Measurements from ENCODE around the gene VWA8.

Gene VWA8

DNA sequence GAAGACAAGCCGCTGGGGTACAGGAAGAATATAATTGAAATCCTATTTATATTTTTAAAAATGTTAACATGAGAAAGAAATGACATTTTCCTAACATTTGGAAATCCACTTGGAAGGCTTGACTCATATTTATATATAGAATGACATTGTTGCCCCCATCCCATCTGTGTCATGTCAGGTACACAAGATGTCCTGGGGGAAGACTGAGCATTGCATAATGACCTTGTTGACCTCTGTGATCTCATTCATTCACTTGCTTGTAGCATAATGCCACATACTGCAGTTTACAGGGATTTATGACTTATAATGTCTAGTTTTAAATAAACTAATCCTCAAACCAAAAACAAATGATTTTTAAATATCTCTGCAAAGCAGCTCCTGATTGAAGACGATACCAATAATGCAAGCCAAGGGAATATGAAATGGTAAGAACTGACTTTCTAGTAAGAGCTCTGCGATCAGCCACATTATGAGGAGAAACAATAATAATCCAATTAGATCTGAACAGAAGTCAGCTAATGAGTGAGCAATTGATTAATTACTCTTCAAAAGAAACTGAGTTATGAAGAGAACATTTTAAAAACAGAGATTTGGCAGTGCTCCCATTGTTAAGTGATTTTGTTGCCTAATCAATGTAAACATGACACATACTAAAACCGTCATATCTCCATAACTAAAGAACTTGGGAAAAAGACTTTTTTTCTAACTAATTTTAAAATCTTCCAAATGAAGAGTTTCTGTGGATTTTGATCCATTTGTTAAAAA is 21.2 kb upstream of the VWA8 start:
- H3K4me3 ChIP-seq (ENCODE audit: low read depth, low read length): no peak overlapping the region
- DNase-seq (ENCODE audit: low read depth): no peak
- TF ChIP-seq, protein P1, sequence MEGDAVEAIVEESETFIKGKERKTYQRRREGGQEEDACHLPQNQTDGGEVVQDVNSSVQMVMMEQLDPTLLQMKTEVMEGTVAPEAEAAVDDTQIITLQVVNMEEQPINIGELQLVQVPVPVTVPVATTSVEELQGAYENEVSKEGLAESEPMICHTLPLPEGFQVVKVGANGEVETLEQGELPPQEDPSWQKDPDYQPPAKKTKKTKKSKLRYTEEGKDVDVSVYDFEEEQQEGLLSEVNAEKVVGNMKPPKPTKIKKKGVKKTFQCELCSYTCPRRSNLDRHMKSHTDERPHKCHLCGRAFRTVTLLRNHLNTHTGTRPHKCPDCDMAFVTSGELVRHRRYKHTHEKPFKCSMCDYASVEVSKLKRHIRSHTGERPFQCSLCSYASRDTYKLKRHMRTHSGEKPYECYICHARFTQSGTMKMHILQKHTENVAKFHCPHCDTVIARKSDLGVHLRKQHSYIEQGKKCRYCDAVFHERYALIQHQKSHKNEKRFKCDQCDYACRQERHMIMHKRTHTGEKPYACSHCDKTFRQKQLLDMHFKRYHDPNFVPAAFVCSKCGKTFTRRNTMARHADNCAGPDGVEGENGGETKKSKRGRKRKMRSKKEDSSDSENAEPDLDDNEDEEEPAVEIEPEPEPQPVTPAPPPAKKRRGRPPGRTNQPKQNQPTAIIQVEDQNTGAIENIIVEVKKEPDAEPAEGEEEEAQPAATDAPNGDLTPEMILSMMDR (IDR thresholded peaks at IDR 0.05; ENCODE audit: control insufficient read depth, extremely low read depth, insufficient read depth): no peak

DNA sequence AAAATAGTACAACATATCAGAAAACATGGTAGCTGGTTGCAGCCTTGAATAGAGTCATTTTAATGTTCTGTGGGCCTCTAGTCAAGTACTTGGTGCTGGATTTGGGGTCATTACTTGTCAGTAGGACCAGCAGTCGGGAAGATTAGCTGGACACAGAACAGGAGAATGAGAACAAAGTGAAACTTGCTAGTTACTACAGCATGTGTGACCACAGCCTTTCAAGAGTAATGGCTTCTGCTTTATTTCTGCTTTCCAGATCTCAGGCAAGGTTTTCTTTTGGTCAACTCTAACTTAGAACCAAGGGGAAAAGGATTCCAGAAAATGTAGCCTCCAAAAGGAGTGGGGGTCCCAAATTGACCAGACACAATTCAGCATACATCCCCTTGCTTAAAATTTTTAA is 17.1 kb upstream of the VWA8 start:
- DNase-seq (ENCODE audit: low read depth): no peak
- TF ChIP-seq, protein P1 (IDR thresholded peaks at IDR 0.05; ENCODE audit: control insufficient read depth, extremely low read depth, insufficient read depth): no peak

DNA sequence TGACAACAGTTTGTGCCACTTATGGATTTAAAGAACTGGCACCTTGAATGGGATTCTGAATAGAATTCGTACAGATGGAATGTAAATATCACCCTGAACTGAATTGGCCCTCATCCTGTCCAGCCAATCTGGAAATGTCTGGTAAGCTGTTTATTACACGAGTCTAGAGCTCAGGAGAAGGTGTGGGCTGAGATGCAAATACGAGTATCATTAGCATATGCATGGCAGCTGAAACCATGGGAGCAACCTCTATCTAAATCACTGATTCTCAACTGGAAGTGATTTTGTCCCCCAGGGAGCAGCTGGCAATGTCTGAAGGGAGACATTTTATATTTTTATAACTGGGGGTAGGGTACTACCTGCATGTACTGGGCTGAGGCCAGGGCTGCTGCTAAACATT is 15.6 kb upstream of the VWA8 start:
- DNase-seq (ENCODE audit: low read depth): no peak
- TF ChIP-seq, protein P1 (IDR thresholded peaks at IDR 0.05; ENCODE audit: control insufficient read depth, extremely low read depth, insufficient read depth): no peak
- no peak overlapping the region for H3K4me3 ChIP-seq (ENCODE audit: low read depth, low read length)

More for the DNA sequence above, 17.1 kb upstream of the VWA8 start:
- no peak overlapping the region for H3K4me3 ChIP-seq (ENCODE audit: low read depth, low read length)

DNA sequence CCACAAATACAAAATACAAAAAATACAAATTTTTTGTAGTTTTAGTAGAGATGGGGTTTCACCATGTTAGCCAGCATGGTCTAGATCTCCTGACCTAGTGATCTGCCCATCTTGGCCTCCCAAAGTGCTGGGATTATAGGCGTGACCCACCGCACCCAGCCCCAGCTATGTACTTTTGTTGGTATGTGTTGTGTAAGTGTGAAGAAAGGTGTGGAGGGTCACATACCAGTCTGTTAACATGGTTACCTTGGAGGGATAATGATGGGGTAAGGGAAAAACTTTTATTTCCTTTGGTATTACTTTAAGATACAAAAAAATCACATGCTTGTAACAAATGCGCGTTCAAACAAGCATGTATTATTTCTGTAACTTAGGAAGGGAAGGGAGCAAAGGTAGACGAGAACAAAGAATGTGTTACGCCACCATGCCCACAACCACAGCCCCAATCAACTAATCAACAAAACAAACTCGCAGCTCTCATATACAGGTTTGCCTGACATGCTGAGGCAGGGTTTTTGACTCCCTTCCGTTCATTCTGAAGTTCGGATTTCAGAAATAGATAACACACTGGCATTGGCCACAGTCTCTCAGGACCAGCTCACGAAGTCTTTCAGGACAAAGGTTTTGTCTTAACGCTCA is 13.5 kb upstream of the VWA8 start:
- TF ChIP-seq, protein P1 (IDR thresholded peaks at IDR 0.05; ENCODE audit: control insufficient read depth, extremely low read depth, insufficient read depth): no peak
- no peak for DNase-seq (ENCODE audit: low read depth)
- no peak overlapping the region for H3K4me3 ChIP-seq (ENCODE audit: low read depth, low read length)

DNA sequence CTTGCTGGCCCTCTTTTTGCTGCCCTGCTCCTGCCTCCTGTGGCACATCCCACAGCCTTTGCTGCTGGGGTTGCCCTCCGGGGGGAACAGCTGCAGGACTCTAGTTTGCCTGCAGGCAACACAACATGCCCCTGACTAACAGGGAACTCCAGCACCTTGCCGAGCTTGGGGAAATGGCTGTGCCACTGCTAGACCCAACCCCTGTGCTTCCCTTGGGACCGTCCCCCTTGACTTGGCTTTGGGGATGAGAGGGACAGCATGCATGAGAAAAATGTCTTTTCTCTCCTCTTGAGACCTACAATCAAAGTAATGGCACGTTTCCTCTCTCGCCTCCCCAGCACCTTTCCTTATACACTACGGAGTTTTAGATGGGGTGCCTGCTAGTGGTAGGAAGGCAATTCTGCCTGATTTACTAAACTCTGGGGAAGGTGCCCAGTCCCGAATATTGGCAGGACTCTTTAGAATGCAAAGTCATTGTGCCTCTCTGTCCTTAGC is 12.4 kb upstream of the VWA8 start:
- no peak for DNase-seq (ENCODE audit: low read depth)
- TF ChIP-seq, protein P1 (IDR thresholded peaks at IDR 0.05; ENCODE audit: control insufficient read depth, extremely low read depth, insufficient read depth): no peak
- H3K4me3 ChIP-seq (ENCODE audit: low read depth, low read length): no peak overlapping the region

DNA sequence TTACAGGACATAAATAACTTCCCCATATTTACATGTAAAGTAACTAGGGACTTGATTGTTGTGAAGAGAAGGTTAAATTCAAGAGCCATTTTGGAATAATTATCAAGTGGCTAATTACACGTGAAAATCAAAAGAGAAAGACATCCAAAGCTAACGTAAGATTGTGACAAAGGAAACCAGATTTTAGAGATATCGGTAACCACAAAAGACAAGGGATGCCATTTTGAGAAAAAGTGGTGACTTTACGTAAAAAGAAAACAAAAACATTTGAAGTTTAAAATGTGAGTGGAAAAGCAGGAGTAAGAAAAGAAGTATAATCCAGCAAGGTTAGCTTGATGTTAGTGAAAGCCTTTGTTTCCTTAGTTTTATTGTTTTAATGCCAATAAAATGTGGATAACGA is 10.9 kb upstream of the VWA8 start:
- no peak for DNase-seq (ENCODE audit: low read depth)
- H3K4me3 ChIP-seq (ENCODE audit: low read depth, low read length): no peak overlapping the region
- TF ChIP-seq, protein P1 (IDR thresholded peaks at IDR 0.05; ENCODE audit: control insufficient read depth, extremely low read depth, insufficient read depth): no peak

All from LNCaP clone FGC (cell line).